K562 (cell line): ENCODE measurements around the gene CPE. TPM values are rescaled to one million over a fixed set of nuclear protein-coding genes. Genes with fewer than 3 reads are reported as not detected.

Experiments
- HMG20B ChIP-seq: fragments of 250-450 bp; sonication (Bioruptor Pico); IDR thresholded peaks from 2 replicates; pipeline ENCODE4 v1.5.0; 2021; ENCODE audit warnings: mild to moderate bottlenecking
- MAZ ChIP-seq, 2 experiments: fragments of 450-650 bp in 1 of 2; sonication (generic) in 1 of 2; formaldehyde crosslinking; IDR thresholded peaks in 1 of 2; conservative IDR thresholded peaks in 1 of 2; 2 replicates each; pipeline versions ENCODE4 v1.4.0 to v1.5.0; 2020; ENCODE audit warnings: mild to moderate bottlenecking in 1 of 2, missing genetic modification reagents in 1 of 2
- RAD21 ChIP-seq, 2 experiments: fragments of 250-450 bp in 1 of 2; fragments of 450-650 bp in 1 of 2; sonication (Bioruptor Pico) in 1 of 2; formaldehyde crosslinking in 1 of 2; IDR thresholded peaks in 1 of 2; conservative IDR thresholded peaks in 1 of 2; 2 replicates each; pipeline versions ENCODE4 v1.4.0 to v1.8.0; 2020 to 2022; ENCODE audit warnings: mild to moderate bottlenecking in 2 of 2, moderate library complexity in 1 of 2
- polyA plus RNA-seq, 8 experiments: library from polyadenylated mRNA; depleted of rRNA in 4 of 8; stranded (reverse) in 5 of 8; unstranded in 3 of 8; fragments of >200 nt; fragmentation: Nextera tagmentation in 2 of 8; fragmentation: Illumina TruSeq in 1 of 8; extraction: Ambion mirVana in 2 of 8; extraction: Trizol in 1 of 8; gene quantifications; 2 replicates each; pipeline versions ENCODE4 v1.2.1 to v1.2.3, GENCODE V29; 2011 to 2014; ENCODE audit warnings: inconsistent platforms in 1 of 8, missing spikeins in 1 of 8
- total RNA-seq, 7 experiments: library from RNA; depleted of rRNA in 6 of 7; stranded (reverse); fragments of >200 nt in 6 of 7; fragmentation: Illumina TruSeq in 2 of 7; extraction: Trizol in 2 of 7; gene quantifications; 2 replicates each; pipeline versions ENCODE4 v1.2.1 to v1.2.3, GENCODE V29; 2011 to 2021; ENCODE audit warnings: low replicate concordance in 1 of 7
- TF ChIP-seq, protein P1 (sequence below), 2 experiments: fragments of 450-650 bp; formaldehyde crosslinking in 1 of 2; IDR thresholded peaks; 2 replicates each; pipeline versions ENCODE4 v1.4.0 to v1.6.1; 2014 to 2020; ENCODE audit warnings: mild to moderate bottlenecking in 2 of 2, borderline replicate concordance in 1 of 2, low read depth in 1 of 2
- TF ChIP-seq, protein P2 (sequence below), 3 experiments: IDR thresholded peaks in 2 of 3; conservative IDR thresholded peaks in 1 of 3; 2 replicates each; pipeline ENCODE4 v1.5.1; 2011 to 2012; ENCODE audit warnings: low read length in 3 of 3, mild to moderate bottlenecking in 3 of 3, control low read depth in 2 of 3, improper control_type of control experiment in 1 of 3, inconsistent platforms in 1 of 3, low read depth in 1 of 3, mixed read lengths in 1 of 3, moderate library complexity in 1 of 3; ENCODE audit not compliant: insufficient read depth in 2 of 3

The CPE gene
- total and polyA plus RNA-seq, 9 of the 15 experiments (the other 6 are each of a cell fraction or from before 2014, with no cell fraction given): 0.04 to 0.16 (median 0.06) TPM; not detected in 4

DNA sequence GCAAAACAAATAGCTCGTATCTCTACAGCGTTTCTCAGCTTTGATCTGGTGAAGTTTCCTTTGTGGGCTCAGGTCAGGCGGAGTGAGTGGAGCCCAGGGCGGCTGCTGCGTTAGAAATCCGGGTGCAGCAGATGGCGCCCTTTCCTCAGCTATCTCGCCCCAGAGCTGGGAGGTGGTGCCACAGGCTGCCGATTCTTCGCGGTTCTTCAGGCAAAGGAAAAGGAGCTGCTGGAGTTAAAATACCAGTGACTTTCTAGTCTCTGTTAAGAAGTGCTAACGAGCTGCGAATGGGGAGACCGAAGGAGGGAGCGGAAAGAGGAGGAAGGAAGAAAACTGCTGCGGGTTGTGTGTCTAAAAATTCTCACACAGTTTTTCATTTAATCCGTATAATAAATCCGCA, 114.6 kb downstream of the CPE start (continued):
- TF ChIP-seq, protein P1, sequence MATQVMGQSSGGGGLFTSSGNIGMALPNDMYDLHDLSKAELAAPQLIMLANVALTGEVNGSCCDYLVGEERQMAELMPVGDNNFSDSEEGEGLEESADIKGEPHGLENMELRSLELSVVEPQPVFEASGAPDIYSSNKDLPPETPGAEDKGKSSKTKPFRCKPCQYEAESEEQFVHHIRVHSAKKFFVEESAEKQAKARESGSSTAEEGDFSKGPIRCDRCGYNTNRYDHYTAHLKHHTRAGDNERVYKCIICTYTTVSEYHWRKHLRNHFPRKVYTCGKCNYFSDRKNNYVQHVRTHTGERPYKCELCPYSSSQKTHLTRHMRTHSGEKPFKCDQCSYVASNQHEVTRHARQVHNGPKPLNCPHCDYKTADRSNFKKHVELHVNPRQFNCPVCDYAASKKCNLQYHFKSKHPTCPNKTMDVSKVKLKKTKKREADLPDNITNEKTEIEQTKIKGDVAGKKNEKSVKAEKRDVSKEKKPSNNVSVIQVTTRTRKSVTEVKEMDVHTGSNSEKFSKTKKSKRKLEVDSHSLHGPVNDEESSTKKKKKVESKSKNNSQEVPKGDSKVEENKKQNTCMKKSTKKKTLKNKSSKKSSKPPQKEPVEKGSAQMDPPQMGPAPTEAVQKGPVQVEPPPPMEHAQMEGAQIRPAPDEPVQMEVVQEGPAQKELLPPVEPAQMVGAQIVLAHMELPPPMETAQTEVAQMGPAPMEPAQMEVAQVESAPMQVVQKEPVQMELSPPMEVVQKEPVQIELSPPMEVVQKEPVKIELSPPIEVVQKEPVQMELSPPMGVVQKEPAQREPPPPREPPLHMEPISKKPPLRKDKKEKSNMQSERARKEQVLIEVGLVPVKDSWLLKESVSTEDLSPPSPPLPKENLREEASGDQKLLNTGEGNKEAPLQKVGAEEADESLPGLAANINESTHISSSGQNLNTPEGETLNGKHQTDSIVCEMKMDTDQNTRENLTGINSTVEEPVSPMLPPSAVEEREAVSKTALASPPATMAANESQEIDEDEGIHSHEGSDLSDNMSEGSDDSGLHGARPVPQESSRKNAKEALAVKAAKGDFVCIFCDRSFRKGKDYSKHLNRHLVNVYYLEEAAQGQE (IDR thresholded peaks at IDR 0.05; ENCODE audit: borderline replicate concordance): peak; percentile 74
- TF ChIP-seq, protein P1 (CRISPR knock-in tag; IDR thresholded peaks at IDR 0.05; ENCODE audit: low read depth): no peak
- TF ChIP-seq RAD21 (CRISPR knock-in tag; conservative IDR thresholded peaks at IDR 0.05 in 1 of 2, IDR thresholded peaks at IDR 0.05 in 1 of 2): peak; percentile 89
- TF ChIP-seq, protein P2, sequence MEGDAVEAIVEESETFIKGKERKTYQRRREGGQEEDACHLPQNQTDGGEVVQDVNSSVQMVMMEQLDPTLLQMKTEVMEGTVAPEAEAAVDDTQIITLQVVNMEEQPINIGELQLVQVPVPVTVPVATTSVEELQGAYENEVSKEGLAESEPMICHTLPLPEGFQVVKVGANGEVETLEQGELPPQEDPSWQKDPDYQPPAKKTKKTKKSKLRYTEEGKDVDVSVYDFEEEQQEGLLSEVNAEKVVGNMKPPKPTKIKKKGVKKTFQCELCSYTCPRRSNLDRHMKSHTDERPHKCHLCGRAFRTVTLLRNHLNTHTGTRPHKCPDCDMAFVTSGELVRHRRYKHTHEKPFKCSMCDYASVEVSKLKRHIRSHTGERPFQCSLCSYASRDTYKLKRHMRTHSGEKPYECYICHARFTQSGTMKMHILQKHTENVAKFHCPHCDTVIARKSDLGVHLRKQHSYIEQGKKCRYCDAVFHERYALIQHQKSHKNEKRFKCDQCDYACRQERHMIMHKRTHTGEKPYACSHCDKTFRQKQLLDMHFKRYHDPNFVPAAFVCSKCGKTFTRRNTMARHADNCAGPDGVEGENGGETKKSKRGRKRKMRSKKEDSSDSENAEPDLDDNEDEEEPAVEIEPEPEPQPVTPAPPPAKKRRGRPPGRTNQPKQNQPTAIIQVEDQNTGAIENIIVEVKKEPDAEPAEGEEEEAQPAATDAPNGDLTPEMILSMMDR (IDR thresholded peaks at IDR 0.05 in 2 of 3, conservative IDR thresholded peaks at IDR 0.05 in 1 of 3; ENCODE audit: insufficient read depth in 2 of 3, low read depth in 1 of 3, low read length in 3 of 3): peak; percentile 82 to 93 (median 84)
- TF ChIP-seq HMG20B (CRISPR knock-in tag): no peak
- peak in 1 of 2 experiments; percentile 44; a peak in 1 of 4 replicates for TF ChIP-seq MAZ (CRISPR knock-in tag; conservative IDR thresholded peaks at IDR 0.05 in 1 of 2, IDR thresholded peaks at IDR 0.05 in 1 of 2)
